ENCODE measurements around the gene ITPR2.
"Not testable (repeated sequence)": the region's sequence is repeated elsewhere in the genome, so short reads cannot be mapped to it uniquely, and the experiment has no call there.

Gene ITPR2

DNA sequence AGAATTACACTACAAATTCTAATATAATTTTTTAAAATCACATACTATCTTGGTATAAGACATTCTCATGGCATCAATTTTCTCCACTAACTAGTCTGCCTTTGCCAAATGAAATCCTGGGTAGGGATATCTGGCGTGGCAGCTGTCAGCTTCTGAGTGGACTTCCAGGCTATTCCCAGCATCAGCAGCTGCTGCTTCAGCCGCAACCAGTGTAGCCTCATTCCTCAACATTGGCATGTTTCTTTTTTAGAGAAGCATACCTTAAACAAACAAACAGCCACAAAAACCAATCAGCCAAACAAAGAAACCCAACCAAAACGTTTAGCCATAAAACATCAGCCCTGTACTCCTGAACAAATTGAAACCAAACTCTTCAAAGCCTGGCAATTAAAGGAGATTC, 401.8 kb downstream of the ITPR2 start:
- no peak for DNase-seq

DNA sequence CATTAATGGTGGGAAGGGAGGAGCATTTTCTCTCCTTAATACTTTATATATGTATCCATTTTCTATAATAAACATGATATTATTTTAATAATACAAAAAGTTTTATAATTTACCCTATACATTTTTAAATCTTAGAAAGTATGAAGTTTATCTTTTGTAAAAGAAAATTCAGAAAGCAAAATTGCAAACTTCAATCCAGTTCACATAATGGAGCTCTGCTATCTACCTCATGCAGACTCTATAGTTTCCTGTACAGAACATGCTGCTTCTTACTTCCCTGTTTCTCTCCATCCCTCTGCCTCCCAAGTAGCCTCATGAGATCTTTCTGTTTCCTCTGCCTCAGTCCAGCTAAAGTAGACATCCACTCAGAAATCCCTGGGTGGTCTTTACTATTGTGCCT, 402.4 kb downstream of the ITPR2 start:
- DNase-seq: not testable (repeated sequence)

DNA sequence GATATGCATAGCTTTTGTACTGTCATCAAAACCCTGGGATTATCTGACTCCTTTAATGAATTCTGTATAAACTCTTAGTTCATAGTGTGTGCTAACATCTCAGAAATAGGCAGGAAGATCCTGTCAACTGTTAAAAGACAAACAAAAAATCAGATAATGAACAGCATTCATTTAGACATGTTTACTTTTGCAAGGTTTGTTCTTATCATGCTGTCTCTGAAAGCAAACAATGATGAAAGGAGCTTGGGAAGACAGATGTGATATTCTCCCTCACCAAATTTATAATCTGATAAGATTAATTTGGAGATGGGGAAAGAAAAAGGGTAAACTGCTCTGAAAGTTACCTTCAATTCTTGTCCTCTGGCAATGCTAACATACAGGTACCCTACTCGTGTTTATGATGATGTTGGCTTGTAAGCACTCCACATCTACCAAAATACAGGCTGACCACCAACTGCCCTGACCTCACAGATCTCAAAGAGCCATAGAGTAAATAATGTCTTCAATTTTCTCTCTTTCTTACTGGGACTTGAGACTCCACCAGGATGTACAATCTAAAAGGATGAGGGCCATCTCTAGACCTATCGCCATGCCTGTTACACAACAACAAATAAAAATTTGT, 403.8 kb downstream of the ITPR2 start:
- DNase-seq: no peak

DNA sequence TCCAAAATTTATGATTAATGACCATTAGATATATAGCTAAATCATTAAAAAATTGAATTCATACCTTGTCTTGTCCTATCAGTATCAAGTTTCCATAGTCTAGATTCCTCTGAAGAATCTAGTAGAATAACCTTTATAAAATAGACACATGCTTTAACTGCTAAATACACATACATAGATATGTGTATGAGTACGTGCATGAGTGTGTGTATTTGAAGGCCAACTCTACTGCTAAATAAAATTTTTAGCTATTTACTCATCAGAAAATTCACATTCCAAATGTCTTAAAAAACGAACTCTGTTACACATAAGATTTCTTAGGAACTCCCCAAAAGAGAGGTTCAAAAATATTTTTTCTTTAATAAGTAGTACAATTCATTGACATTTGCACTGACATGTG, 404.6 kb downstream of the ITPR2 start:
- DNase-seq: no peak

DNA sequence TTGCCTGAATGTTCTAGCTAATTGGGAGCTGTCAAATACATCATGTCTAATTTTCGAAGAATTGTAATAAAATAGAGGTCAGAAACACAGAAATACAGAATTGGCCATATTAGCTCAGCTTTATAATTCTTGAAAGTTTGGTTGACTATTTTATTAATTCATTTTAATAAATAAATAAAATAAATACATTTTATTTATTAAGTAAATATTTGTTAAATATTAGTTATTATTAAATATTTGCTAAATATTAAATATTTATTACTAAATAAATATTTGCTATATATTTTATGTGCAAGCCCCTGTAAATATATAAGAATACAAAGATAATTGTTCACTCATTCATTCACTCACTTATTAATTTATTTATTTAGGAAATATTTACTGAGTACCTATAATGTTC, 406.3 kb downstream of the ITPR2 start:
- DNase-seq: no peak

DNA sequence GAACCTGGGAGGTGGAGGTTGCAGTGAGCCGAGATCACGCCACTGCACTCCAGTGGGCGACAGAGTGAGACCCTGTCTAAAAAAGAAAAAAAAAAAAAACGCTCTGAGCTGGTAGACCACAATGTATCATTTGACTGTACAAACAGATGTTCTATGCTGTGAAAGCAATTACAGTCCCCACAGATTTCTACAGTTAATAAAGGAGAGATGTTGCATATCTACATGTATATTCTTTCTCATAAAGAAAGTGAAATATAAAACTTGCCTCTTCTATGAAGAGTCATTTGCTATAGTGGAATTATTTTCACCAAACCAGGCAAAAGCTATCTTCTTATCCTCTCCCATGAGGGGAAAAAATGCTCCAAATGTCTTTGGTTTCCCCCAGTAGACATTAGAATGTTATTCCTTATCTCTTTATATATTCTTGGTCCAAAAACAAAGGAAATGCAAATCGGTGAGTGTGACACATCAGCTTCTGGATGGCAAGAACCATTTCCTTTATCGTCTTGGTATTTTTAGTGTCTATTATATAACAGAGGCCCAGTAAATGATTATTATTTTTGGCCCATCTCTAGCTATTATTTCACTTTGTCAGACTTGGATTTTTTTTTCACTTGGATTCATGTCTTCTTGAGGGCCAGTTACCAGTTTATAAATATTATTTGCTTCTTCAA, 407.3 kb downstream of the ITPR2 start:
- peak; percentile 56 for DNase-seq

DNA sequence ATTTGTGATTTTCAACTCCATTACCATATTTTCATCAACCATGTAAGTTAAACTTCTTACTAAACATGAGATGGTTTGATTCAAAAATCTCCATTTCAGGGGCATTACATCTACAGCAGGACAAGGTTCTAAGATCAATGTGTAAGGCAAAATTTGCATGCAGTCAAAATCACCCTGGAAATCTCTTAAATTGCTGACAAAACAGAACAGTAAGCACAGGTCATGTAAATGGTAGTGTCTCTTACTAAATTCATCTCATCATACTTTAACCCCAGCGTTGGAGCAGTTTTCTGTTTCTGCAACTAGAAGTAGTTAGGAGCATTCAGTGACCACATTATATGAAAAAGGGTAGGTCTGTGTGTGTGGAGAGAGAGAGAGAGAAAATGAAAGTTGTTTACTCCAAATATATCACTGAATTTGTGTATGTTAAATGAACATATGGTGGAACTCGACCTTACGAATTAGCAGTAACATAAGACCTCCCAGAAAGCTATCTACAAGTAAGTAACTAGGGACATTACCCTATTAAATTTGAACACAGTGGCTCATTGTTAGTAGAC, 410.1 kb downstream of the ITPR2 start:
- peak; percentile 78 for DNase-seq

DNA sequence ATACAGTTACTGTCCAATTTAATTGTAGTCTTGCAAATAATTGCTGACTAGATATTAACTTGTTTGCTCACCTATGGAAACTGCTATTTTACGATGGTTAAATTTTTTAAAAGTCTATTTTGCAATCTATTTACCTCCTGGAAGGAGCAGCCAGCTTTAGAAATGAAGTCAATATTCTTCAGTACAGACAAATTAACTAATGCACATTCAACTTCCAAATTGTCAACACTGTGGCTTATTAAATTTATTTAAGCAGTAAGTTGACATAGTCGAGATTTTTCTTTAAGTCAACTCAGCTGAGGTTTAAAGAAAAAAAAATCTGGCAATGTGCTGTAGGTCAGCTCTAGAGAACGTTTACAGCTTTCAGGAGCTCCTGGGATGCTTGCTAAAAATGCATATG, 416.4 kb downstream of the ITPR2 start:
- no peak for DNase-seq

DNA sequence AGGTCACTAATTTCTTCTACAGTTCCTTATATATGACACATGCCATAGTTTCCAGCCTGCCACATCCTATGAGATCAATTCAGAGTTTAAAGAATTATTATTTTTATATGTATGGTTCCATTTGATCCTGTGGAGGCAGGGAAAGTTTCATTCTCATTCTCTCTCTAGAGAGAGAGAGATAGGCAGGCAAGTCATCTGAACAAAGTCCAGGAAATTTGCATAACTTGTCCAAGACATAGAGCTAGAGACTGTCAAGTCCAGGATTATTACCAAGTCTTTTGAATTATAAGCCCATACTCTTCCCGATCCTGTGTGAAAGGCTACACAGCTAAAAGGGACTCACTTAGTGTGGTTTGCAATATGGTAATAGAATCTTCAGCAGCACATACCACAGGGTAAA, 422.3 kb downstream of the ITPR2 start:
- DNase-seq: no peak

DNA sequence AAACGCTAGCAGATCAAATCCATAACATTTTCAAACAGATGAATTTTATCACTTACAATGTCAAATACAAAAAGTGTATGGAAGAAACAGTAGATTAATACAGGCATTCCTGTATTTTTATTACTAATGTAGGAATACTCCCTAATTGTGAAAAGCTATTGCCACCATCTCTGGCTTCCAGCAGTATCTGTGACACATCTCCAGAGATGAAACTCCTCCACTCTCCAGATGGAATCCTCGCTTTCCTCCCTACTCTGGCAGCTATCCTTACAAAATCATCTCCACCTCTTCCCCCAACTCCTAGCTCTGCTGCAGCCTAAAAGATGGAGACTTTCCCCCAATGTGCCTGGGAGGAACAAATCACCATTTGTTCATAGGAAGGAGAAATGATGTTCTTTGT, 426.2 kb downstream of the ITPR2 start:
- no peak for DNase-seq

DNA sequence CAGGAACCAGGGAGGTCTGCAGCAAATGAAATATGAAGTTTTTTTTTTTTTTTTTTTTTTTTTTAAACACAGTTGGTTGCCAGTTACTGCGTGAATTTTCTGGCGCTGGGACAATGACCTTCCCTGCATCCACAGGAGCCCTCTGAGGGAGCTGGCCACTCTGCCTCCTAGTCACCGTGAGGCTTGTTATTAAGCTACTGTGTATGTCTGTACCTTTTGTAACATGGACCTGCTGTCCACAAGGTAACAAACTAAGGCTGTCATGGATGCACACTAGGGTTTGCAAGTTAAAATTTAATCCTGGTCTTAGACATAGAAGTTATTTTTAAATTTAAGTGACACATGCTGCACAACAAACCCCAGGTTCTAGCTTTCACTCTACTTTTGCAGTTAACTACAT, 426.6 kb downstream of the ITPR2 start:
- DNase-seq: no peak

DNA sequence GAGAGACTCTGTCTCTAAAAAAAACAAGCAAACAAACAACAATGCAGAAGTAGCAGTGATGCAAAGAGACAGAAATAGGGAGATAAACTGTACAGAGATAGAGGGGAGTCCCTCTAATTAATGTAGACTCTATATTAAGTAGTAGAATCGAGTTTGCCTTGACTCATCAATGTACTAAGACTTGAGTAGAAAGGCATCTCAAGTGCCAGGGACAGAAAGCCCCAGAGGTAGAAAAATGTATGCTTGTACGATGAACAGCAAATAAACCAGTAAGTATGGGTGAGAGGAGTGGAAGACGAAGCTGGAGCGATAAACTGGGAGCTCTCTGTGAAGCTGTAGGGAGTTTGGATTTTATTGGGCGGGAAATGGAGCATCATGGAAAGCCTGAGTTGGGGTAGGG, 429.4 kb downstream of the ITPR2 start:
- DNase-seq: no peak

DNA sequence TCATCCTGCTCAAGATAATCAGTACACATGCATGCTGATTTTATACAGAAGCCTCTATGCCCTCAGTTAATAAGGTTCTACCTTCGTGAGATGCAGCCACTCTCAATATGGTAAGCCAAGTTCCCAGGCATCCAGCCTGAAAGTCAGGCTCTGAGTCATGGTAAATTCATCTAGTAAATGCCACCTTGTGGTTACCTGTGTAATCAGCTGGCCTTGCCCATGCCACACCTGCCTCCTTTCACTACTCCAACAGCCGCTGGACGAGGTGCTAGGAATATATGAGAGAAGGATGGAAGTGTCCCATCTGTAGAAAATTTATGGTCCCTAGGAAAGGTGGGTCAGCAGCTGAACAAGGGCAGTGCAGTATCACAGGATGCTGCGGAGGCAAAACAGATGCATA, 430.3 kb downstream of the ITPR2 start:
- DNase-seq: peak; percentile 10

DNA sequence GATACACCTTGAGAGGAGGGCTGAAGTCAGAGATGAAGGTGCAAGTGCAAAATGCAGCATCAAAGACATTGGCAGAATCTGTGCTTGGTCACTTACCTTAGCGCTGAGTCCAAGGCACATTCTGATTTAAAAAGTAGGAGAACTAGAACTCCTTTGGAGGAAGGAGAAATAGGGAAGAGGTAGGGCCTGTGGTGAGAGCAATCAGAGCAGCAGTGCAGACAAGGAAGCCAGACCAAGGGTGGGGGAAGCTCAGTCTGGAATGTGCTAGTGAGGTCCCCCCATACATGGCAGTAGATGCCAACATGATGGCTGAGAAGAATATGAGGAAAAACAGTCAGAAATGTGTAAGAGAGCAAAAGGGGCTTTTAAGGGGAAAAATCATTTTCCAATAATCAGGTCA, 431.1 kb downstream of the ITPR2 start:
- no peak for DNase-seq

DNA sequence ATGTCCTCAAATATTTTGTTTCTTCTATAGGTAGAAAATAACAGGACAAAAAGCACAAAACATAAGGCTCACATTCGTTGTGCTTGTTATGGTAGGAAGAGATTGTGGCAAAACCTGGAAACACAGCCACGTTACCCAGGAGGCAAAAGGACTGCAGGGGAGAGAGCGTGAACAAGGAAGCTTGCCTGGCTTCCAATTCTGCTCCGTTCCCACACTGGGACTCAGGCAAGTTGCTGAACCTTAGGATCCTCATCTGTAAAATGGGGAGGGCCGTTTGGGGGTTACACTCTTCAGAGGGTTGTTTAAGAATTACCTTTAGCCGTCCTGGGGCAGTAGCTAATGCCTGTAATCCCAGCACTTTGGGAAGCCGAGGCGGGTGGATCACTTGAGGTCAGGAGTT, 432.4 kb downstream of the ITPR2 start:
- no peak for DNase-seq

DNA sequence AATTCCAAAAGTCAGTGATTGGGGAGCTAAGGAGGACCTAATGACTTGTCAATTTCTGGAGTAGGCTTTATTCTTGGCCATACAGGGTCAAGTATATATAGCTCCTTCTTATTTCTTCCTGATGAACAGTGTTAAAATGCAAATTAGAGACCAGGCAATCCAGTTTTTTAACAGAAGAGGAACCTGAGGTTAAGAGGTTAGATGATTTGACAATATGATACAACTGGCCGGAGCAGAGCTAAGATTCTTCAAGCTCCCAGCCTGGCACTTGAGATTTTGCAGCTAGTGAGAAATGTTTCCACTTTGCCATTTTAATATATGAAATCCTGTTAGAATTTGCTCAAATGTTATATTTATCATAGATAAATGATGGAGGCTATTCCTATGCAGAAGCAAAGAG, 433.6 kb downstream of the ITPR2 start:
- DNase-seq: no peak

DNA sequence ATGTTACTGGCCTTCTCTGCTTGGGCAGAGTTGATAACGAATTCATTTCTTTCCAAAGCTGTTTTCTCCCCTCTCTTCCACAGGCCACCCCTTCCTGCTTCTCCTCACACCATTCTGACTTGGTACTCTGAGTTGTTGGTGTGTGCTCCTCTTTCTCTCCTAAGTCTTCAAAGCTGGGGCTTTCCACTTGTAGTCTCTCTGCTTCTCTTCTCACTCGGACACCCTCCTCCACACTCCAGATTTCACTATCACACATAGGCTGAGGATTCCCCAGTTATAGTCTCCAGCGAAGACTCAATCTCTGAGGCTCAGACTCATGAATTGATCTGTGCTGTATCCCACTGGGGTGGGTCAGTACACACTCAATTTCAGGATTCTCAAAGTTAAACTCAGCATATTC, 436.6 kb downstream of the ITPR2 start:
- no peak for DNase-seq

DNA sequence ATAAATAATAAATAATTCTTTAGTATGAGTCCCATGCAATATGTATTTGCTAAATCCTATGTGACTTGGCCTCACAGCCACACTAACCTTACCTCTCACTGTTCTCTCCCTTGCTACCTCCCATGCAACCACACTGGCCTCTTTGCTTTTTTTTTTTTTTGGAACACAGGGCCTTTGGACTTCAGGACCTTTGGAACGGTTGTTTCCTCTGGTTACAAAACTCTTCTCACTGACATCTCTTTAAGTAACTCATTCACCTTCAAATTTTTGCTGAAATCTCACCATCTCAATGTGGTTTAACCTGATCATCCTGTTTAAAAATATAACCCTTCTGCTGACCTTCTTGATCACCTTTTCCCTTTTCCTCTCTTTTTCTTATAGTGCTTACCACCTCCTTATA, 443.7 kb downstream of the ITPR2 start:
- DNase-seq: no peak

DNA sequence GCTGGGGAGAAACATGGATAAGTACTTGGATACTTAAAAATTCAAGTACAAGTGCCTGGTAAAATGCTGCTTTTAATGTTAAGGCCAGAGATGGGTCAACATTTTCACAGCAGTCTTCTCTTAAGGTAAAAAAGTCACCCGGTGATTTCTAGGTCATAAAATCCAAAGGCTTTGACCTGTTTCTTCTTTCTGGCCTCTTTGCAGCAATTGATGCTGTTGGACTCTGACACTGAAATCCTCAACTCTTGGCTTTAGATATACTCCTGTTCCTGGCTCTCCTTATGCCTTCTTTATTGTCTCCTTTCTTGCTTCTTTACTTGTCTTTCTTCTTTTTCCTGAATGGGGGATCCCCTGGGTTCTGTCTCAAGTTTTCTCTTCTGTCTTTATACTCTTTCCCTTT, 448.5 kb downstream of the ITPR2 start:
- no peak for DNase-seq

DNA sequence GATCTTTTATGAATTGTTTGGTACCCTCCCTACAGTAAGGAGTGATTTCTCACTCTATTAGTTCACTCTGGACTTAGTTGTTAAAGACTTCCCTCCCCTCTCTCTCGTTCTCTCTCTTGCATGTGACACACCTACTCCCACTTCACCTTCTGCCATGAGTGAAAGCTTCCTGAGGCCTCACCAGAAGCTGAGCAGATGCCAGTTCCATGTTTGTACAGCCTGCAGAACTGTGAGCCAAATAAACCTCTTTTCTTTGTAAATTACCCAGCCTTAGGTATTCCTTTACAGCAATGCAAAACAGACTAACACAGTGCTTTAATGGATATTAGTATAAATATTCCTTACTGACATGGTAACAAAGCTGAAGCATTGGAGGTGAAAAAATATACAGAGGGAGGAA, 450.0 kb downstream of the ITPR2 start:
- no peak for DNase-seq

DNA sequence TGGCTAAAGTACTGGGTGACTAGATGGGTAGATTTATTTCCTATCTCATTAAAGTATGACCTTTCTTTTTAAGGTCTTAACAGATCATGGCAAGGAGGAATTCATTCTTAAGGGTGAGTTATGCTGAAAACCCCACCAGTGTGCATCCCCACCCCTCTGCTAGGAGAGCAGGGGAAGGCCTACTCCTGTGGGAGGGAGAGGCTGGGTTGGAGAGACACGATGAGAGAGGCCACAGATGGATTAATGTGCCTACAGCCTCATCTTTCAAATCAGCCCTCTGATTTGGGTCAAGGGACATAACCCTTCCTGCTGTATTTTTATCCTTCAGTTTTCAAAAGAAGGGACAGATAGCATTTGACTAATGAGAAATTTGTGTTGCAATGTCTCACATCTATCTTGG, 452.1 kb downstream of the ITPR2 start:
- DNase-seq: no peak

DNA sequence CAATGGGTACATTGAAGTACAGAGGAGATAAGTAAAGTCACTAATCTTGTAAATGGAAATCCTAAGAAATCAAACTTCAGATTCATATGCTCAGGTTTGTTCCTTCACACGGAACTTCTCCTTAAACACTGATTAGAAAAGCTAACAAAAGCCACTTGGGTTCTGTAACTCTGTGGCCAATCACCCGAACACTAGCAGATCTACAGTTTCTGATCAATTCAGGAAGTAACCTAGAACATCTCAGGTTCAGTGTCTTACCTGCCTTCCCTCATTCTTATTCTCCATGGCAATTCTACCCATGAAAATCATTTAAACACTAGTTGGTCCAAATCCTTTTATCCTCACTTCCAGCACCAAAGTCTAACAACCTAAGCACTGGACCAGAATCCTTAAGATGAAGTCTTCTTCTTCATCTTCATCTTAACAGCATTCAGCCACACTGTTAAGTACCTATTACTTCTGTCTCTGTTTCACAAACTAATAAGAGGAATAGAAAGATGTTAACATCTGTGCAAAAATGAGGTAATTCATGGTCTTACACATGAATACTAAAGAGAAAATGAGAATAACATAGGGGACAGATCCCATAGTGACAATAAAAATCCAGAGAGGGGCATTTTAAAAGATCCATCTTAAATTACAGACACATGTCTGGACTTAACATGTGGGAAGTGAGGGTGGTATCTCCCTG, 453.1 kb downstream of the ITPR2 start:
- no peak for DNase-seq

DNA sequence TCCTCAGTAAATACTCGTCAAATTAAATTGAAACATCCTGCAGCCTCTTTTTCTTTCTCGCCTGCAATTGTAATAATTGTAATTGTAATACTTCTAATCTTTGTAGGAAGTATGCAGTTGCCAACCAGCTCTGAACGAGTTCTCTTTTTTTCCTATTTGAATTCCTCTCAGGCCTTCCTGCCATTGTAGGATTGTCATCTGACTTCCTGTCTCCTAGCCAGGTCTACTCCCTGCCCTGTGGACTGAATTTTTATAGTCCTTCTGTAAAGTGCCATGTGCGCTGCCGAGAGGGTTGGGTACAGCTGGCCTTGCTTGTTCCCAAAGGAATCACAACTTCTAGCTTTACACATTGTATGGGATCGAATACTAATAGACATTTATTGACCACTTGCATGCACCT, 454.3 kb downstream of the ITPR2 start:
- DNase-seq: no peak

DNA sequence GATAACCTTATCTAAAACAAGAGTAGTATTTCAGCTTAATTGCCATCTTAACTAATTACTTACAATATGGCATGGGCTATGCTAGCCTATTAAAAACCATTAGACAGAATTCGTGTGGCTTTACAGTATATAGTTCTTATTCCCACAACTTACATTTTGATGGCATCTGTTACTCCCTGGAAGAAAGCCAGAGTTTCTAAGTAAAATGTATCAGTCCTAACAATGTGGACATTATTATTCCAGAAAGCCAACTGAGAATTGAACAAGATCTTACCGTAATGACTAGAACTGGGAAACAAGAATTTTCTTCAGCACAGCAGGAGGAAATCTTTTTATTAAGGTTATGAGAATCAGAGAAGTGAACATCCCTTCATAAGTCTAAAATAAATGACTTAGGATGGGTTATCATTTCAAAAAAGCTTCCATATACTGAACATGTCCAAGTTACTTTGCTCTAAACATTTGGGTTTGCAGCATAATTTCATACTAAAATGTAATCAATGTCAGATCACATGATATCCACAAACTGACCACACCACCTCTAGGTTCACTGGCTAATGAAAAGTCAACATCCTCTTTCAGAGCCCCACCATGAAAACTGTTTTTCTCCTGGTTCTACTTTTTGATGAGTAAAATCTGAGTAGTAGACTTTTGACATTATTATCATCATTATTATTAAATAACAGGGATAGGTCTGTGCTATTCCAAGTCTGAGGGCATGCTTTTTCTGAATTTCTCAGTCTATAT, 457.9 kb downstream of the ITPR2 start:
- DNase-seq: peak; percentile 44

All from NCI-H2171 treated with DMSO at 0.1 percent for 48 hours (cell line).